GM21576 (cell line): ENCODE measurements around the gene KAT8.
"Not testable (repeated sequence)": the region's sequence is repeated elsewhere in the genome, so short reads cannot be mapped to it uniquely, and the experiment has no call there.

Experiments
- ATAC-seq: cut with Tn5 transposase; IDR thresholded peaks from one replicate; pipeline ENCODE4 v1.9.1; 2021; ENCODE audit warnings: mild to moderate bottlenecking, moderate library complexity; ENCODE audit not compliant: unreplicated experiment

Gene KAT8

GRCh38 chr16:31083556-31083955 is 33.9 kb upstream of the KAT8 start:
- ATAC-seq: no peak

- ATAC-seq: no peak
Measured at GRCh38 chr16:31083981-31084380, 33.5 kb upstream of the KAT8 start.

- ATAC-seq: no peak
Measured at GRCh38 chr16:31084584-31085302, 32.7 kb upstream of the KAT8 start.

GRCh38 chr16:31085411-31085810 is 32.1 kb upstream of the KAT8 start:
- no peak for ATAC-seq

DNA sequence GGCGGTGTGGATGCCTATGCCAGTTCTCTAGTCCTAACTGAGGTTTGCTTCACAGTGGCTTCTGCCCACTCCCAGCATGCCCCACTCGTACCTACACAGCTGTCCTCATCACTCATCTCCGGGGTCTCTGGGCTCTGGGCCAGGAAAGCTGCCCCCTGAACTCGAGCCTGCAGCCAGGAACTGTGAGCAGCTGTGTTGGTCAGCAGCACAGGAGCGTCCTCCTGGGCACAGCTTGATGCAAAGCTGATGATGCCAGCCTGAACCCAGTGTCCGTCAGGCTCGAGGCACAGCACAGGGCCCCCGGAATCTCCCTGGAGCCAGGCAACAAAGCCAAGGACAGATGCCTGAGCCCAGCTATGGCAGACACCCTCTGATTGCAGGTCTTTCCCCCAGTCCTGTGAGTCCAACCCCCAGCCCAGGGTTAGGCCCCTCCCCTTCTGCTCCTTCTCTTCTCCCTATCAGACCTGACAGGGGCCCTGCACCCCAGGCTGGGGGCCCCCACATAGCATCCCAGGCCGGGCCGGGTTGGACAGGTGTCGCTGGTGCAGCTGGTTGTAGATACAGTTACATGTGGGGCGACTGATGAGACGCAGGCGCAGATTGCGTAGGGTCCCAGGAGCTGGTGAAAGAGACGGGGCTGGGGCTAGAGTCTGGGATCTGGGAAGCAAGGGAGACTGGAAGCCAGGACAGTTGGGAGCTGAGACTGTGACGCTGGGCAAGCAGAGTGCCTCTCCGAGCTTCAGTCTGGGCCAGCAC is 31.4 kb upstream of the KAT8 start:
- no peak for ATAC-seq

DNA sequence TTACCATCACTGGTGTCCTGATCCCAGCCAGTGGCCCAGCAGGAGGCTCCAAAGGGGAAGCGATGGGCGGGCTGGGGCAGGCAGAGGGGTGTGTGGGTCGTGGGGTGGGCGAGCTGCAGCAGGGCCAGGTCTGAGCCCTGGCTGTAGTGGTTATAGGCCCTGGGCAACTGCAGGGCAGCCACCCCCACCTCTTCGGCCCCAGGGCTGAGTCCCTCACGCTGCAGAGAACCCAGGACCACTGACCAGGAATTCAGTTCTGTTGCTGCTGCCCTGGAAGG is 30.9 kb upstream of the KAT8 start:
- ATAC-seq: no peak

GRCh38 chr16:31087481-31087880 is 30.0 kb upstream of the KAT8 start:
- ATAC-seq: no peak

GRCh38 chr16:31087971-31088370 is 29.5 kb upstream of the KAT8 start:
- ATAC-seq: no peak

DNA sequence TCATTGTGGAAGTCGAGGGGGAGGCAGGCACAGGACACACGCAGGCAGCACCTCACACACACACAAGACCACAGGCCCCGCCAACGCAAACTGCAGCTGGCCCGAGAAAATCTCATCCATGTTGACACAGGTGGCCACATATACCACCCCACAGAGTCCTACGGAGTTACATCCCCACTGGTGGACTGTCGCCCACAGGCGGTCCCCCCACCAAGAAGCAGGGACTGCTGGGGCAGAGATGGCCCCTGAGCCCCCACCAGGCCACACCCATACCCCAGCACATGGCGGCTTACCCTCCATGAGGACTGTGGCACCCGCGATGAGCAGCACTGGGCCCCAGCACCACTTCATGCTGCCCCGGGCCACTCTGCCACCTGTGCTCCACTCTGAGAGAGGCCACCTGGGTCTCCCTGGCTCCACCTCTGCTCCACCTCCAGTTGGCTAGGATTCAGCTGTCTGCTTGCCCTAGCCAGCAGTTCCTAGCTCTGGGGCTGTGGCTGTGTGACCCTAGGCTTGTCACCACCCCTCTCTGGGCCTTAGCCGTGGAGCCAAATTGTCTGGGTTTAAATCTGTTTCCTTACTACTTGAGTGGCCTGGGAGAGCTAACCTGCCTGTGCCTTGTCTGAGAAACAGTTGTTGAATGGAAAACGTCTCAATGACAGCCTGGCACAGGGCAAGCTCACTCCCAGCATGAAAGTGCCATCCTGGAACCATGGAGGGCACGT is 28.8 kb upstream of the KAT8 start, which contains the start of gene PRSS53:
Gene PRSS53 (minus strand): TSS at position 485 of the 725 bp plus-strand sequence. CDS start 134 bp downstream, at position 351.
- no peak for ATAC-seq

DNA sequence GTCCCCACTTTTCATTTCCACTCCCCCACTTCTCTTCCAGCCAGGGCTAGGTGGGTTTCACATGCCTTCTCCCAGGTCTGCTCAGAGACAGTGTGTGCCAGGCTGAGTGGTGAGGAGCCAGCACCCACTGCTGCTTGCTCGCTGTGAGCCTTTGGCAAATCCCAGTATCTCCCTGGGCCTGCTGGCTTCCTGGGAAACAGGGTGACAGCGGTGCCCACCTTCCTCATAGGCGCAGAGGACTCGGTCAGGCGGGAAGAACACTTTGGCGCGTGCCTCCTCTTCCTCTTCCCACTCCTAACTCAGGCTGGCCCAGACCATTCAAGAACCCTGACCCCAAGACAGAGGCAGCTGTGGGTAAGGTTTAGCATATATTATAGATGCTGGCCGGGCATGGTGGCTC is 28.3 kb upstream of the KAT8 start:
- ATAC-seq: no peak

- no peak for ATAC-seq
Measured at GRCh38 chr16:31090540-31090939, 26.9 kb upstream of the KAT8 start.

DNA sequence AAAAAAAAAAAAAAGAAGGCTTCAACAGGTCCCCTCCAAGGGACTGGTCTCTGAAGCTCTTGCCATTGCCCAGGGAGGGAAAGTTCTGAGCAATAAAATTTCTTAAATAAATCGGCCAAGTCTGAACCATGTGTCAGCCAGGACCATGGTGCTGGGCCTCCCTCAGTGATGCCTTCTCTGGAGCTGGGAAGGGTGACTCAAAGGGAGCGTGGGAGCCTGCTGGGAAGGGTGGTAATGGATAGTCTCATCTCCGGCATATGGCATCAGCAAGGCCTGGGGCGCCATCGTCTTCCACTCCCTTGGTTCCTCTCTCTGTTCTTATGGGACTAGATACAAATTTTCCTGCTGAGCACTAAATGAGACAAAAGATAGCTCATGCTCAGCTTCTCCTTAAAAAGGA is 25.1 kb upstream of the KAT8 start:
- ATAC-seq: no peak

GRCh38 chr16:31093132-31093703 is 24.2 kb upstream of the KAT8 start:
- ATAC-seq: no peak

DNA sequence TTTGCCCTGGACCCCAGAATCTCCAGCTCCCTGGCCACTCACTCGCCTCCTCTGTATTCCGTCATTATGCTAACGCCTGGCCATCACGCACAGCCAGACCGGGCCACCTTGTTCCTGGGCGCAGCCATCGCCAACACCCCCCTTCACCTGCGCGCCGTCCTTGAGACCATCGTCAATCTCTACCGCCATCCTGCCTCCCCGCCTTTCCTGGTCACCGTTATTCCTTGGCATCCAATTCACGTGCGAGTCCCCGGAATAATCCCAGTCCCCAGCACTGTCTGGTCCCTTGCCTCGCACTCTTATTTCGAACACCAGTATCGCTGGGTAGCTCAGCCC is 23.4 kb upstream of the KAT8 start:
- no peak for ATAC-seq

DNA sequence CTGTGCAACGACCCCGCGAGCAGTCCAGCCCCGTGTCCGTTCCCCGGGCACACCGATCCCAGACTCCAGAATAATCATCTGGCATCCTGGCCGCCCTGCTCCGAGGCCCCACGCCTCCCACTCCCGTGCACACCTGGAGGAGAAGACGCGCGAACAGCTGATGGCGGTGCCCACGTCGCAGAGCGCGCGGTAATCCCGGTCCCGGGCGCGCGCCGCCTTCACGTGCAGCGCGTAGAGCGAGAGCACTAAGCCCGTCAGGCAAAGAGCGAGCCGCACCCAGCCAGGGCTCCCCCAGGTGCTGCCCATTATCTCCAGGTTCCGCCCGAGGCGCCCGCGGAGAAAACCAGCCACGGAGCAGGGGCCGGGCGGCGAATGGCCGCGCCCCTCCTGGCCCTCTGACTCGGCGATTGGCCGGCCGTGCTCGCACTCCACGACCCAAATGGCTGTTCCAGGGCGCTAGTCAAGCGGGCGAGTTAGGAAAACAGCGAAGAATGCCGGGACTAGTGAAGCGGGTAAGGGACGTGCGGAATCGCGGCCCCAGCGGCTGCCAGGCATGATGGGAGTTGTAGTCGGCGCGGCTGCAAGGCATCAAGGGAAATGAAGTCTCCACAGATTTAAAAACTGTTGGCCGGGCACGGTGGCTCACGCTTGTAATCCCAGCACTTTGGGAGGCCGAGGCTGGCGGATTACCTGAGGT is 22.9 kb upstream of the KAT8 start, which contains the start of gene VKORC1:
Gene VKORC1 (minus strand): TSS at position 374 of the 697 bp plus-strand sequence. CDS start 68 bp downstream, at position 306.
- ATAC-seq: peak; percentile 78

DNA sequence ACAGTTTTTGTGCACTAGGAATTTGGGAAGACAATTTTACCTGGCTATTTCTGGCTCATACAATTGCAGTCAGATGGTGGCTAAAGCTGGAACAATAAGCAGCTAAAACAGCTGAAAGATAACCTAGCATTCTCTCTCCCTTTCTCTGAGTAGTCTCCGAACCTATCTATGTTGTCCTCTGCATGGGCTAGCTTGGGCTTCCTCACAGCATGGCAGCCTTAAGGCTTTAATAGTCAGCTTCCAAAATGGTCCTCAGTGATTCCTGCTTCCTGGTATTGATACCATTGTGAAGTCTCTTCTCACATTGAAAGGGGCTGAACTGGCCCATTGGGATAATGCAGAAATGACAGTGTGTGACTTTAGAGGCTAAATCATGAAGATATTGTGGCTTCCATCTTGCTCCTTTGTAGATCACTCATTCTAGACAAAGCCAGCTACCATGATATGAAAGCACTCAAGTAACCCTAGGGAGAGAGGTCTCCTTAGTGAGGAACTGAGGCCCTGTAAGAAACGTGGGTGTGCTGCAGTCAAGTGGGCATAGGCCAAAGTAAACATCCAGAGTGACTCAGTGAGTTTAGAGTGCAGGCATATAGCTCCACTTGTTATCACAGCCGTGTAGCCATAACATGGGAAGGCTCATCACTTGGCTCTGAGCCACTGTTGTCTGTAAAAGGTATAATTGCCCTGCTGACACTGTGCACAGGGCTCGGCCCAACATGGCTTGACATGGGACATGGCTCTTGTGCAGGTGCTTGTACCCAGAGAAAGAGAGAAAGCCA is 17.4 kb upstream of the KAT8 start:
- ATAC-seq: no peak

GRCh38 chr16:31100876-31101641 is 16.4 kb upstream of the KAT8 start:
- not testable (repeated sequence) for ATAC-seq

GRCh38 chr16:31105677-31106213 is 11.7 kb upstream of the KAT8 start:
- no peak for ATAC-seq
